ENCODE results near the gene PKNOX2.

PKNOX2 gene

GRCh38 chr11:125247431-125247830 is 82.9 kb downstream of the PKNOX2 start:
- DNase-seq, result no peak
- H3K4me3 Mint-ChIP-seq, result no peak overlapping the region
- ATAC-seq, result peak; percentile 33
- H3K4me1 Mint-ChIP-seq, result no peaks in the 10 kb centered on the region
- H3K27ac Mint-ChIP-seq, result no peak overlapping the region
- H3K9me3 Mint-ChIP-seq, result no peaks in the 10 kb centered on the region
- peaks cover 13% of the 10 kb centered on the region for H3K27me3 Mint-ChIP-seq

DNA sequence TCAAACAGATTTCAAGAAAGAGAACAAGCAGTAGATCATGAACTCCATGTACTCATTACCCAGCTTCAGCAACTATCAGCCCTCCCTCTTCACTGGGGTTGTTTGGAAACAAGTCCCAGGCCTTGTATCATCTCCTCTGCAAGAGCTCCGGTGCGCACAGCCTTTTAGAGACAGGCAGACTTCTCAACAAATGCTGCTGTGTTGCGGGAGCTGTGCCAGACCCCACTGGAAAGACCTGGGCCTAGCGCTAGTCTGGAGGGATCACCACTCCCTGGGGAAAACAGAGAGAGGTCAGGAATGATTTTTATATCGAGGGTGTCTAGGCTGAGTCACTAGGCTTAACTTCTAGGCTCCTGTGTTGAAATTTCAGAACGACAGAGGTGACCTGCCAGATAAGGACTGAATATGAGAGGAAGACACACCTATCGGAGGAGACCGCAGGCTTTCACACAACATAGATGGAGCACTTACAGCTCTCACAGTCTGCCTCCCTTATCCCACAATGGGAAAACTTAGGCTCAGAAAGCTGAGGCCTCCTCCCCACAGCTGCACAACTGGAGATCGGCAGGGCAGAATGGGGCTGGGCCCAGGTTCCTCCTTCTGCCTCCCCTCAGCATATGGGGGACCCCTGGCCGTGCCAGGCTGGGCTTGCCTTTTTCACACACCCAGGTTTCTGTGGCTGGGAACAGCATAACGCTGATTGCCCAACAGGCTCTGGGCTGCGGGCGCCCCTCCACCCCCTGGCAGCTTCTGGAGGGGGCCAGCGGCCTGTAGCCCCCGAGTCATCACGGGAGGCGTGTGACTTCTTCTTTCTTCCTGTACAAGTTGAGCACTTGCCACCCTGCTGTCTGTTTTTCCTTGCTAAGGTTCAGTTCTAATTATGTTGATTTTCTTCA is 86.0 kb downstream of the PKNOX2 start:
- H3K4me1 Mint-ChIP-seq, result no peaks in the 10 kb centered on the region
- DNase-seq (no peak), ATAC-seq (no peak)
- H3K27ac Mint-ChIP-seq, result no peak overlapping the region
- no peak overlapping the region for H3K4me3 Mint-ChIP-seq
- peaks cover 13% of the 10 kb centered on the region for H3K27me3 Mint-ChIP-seq
- H3K9me3 Mint-ChIP-seq, result no peaks in the 10 kb centered on the region

DNA sequence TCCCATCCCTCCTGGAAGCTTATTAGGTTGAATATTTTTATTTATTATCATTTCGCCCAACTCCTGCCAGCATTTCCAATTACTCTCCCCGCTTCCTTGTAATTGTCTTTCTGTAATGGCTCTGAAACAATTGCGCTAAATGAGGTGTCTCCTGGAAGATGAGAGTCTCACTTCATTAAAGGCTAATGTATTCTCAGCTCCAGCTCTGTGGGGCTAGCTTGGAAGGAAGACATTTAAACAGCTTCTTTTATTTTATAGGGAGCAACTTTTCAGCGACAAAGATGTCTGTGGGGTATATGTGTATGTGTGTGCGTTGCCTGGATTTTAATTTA is 86.6 kb downstream of the PKNOX2 start:
- ATAC-seq, result no peak
- Mint-ChIP-seq H3K4me1 (no peaks in the 10 kb centered on the region), H3K27me3 (peaks cover 13% of the 10 kb centered on the region), H3K9me3 (no peaks in the 10 kb centered on the region), H3K4me3 (no peak overlapping the region), H3K27ac (no peak overlapping the region)
- DNase-seq, result no peak

DNA sequence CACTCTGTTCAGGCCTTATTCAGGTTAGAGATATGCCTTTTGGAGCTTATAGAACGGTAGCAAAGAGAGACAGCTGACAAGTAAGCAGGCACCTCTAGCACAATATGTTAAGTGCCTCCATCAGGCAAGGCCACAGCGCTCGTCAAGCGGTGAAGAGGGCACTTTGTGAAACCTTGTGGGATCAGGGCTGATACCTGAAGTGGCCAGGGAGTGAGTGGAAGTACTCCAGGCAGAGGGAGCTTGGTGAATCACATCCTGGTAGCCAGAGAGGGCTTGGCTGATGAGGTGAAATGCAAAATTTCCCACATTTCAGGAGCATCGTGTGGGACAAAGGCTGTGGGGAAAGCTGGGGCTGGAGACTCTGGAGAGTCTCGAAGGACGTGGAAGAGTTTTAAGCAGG is 87.4 kb downstream of the PKNOX2 start:
- Mint-ChIP-seq H3K27me3 (peaks cover 15% of the 10 kb centered on the region), H3K4me3 (no peak overlapping the region), H3K27ac (no peak overlapping the region), H3K4me1 (no peaks in the 10 kb centered on the region), H3K9me3 (no peaks in the 10 kb centered on the region)
- ATAC-seq, result no peak
- DNase-seq, result no peak

- H3K27ac Mint-ChIP-seq, result no peak overlapping the region
- DNase-seq (no peak), ATAC-seq (no peak)
- peaks cover 7% of the 10 kb centered on the region for H3K27me3 Mint-ChIP-seq
- no peaks in the 10 kb centered on the region for H3K4me1 Mint-ChIP-seq
- H3K9me3 Mint-ChIP-seq, result no peaks in the 10 kb centered on the region
- H3K4me3 Mint-ChIP-seq, result no peak overlapping the region
These were observed 88.7 kb downstream of the PKNOX2 start for GRCh38 chr11:125253289-125253688.

DNA sequence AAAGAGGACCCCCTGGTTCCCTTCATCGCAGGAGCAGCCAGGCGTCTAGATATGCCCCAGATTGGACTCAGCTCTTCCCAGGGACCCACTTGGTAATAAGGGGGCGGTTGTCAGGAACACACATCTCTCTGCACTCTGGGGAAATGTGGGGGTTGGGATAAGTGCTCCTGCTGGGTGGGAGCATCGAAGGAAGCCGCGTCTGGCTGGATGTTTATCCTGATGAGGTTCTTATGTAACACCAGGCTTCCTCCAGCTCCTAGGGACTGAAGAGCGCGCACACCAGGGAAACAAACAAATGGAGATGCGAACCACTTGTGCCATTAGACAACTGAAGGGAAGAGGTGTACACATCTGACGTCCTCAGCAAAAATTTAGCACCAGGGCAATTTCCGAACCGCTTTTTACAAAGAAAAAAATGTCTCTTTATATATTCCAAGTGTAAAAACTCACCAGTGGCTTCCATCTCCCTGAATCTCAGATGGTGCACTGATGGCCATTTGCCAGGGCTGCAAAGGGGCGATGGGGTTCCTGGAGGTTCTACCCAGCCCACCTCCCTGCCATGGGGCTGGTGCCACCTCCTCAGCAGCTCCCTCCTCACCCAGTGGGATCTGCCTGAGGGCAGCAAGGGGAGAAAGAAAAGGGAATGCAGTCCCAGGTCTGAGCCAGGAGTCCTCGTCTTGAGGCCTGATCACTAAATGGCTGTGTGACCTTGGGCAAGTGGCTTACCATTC is 89.4 kb downstream of the PKNOX2 start:
- Mint-ChIP-seq H3K9me3 (no peaks in the 10 kb centered on the region), H3K4me3 (no peak overlapping the region), H3K27me3 (peaks cover 7% of the 10 kb centered on the region), H3K4me1 (no peaks in the 10 kb centered on the region), H3K27ac (no peak overlapping the region)
- no peak for DNase-seq
- no peak for ATAC-seq

DNA sequence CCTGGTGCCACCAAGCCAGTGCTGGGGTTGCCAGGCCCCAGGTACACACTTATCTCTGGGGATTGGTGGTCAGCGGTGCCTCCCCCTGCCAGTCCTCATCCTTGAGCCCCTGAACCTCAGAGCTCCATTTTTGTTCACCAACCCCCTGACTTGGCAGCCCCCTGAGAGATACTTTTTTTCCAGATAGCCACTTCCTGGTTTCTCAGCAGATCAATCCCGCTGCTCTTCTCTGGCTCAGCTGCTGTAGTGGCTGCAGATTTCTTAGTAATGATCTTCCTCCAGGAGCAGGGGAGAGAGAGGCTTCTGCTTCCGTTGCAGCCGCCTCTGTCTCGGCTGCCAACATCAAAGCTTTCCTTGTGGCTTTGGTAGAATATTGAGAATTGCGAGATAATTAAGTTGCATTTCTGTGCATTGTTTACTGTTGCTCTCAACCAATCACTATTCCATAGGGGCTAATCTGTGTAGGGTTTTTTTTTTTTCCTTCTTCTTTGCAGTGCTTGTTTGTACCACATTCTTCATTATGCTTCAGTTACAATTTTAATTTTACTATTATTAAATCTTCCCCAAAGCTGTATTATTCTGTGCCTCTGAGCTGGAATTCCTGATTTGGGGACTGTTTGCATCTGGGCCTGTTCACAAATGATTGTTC is 92.1 kb downstream of the PKNOX2 start:
- DNase-seq (no peak), ATAC-seq (no peak)
- no peaks in the 10 kb centered on the region for H3K9me3 Mint-ChIP-seq
- no peaks in the 10 kb centered on the region for H3K4me1 Mint-ChIP-seq
- peaks cover 15% of the 10 kb centered on the region for H3K27me3 Mint-ChIP-seq
- no peak overlapping the region for H3K4me3 Mint-ChIP-seq
- H3K27ac Mint-ChIP-seq, result no peak overlapping the region

DNA sequence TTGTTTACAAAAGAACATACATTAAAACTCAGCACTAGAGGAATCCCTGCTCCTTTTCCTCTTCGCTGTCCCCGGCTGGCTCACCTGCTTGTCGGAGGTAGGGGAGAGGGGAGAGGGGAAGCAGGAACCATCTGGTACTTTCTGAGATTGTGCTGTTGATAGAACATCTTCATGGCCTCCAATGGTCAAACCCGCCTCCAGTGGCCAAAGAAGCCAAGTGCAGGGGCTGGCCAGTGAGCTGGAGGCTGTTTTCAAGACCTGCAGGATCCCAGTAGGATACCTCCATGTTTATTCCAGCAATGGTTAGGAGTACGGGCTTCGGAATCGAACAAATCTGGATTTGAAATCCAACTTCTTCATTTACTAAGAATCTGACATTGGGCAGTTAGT is 92.6 kb downstream of the PKNOX2 start:
- ATAC-seq (no peak), DNase-seq (no peak)
- H3K27ac Mint-ChIP-seq, result no peak overlapping the region
- no peaks in the 10 kb centered on the region for H3K4me1 Mint-ChIP-seq
- no peak overlapping the region for H3K4me3 Mint-ChIP-seq
- H3K27me3 Mint-ChIP-seq, result peaks cover 20% of the 10 kb centered on the region
- no peaks in the 10 kb centered on the region for H3K9me3 Mint-ChIP-seq

DNA sequence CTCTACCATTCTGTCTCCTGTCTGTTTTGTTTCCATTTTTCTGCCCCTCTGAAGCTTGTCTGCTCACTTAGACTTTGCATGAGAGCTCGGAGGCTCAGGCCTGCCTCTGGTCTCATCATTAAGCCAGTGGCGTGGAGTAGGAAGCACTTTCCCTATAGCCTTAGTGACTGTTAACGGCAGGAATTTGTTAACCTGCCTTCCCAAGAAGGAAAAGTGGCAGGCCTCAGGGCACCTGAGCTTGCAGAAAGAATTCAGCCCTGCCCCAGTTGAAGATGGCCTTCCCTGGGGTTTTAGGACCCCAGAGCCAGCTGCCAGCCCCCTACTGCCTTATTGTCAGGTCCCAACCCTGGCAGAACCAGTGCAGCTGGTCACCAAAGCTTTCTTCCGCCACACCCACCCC is 93.2 kb downstream of the PKNOX2 start:
- Mint-ChIP-seq H3K9me3 (no peaks in the 10 kb centered on the region), H3K4me1 (peaks cover 3% of the 10 kb centered on the region), H3K27me3 (peaks cover 26% of the 10 kb centered on the region), H3K4me3 (no peak overlapping the region), H3K27ac (no peak overlapping the region)
- ATAC-seq (no peak), DNase-seq (no peak)

DNA sequence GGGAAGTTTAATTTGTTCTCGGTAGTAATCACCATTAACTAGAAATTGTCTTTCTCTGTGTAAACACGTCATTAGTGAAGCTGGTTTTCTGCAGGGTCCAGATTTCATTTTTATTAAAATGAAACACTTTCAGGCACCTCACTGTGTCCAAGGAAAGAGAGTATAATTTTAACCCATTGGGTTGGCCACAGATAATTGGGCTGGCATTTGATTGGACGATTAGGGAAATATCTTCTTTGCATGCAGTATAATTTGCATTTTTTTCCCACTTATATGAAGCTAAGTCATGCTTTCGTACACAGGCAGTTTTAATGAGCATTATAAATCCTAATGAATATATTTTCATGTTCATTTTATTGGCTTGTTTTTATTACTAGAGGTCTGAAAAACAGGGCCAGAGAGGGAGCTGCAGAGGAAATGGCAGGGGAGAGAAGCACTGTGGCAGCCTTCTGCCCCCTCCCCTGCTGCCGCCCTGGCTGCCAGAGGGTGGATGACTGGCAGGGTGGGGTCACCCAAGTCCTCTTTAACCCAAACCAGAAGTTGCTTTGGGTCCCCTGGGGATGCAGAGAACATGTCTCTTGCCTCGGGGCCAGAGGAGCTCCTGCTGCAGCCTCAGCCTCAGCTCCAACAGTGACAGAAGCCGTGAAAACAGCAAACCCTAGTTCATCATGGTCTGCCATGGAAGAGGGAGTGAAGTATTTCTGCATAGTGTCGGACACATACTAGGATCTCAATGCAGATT is 93.9 kb downstream of the PKNOX2 start:
- Mint-ChIP-seq H3K4me3 (no peak overlapping the region), H3K4me1 (peaks cover 10% of the 10 kb centered on the region), H3K27ac (no peak overlapping the region), H3K27me3 (peaks cover 33% of the 10 kb centered on the region), H3K9me3 (no peaks in the 10 kb centered on the region)
- DNase-seq (no peak), ATAC-seq (no peak)

DNA sequence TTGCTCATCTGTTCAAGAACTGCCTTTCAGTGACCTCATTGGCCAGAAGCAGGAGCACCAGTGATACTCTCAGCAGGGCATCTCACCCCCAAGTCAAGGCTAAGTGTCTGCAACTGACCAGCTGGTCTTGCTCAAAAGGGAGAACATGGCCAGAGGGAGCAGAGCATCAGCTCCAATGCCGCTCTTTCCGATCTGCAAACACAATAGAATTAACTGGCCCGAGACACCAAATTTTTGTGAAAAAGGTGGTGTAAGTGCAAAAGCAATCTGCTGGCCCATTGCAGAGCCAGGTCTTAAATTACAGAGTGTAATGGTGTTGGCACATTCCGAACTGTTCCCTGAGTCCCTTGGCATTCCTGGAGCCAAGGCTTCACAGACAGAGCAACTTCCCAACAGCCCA is 97.0 kb downstream of the PKNOX2 start:
- ATAC-seq (no peak), DNase-seq (no peak)
- Mint-ChIP-seq H3K27me3 (peaks cover 58% of the 10 kb centered on the region), H3K4me3 (no peak overlapping the region), H3K4me1 (peaks cover 10% of the 10 kb centered on the region), H3K27ac (no peak overlapping the region), H3K9me3 (no peaks in the 10 kb centered on the region)

DNA sequence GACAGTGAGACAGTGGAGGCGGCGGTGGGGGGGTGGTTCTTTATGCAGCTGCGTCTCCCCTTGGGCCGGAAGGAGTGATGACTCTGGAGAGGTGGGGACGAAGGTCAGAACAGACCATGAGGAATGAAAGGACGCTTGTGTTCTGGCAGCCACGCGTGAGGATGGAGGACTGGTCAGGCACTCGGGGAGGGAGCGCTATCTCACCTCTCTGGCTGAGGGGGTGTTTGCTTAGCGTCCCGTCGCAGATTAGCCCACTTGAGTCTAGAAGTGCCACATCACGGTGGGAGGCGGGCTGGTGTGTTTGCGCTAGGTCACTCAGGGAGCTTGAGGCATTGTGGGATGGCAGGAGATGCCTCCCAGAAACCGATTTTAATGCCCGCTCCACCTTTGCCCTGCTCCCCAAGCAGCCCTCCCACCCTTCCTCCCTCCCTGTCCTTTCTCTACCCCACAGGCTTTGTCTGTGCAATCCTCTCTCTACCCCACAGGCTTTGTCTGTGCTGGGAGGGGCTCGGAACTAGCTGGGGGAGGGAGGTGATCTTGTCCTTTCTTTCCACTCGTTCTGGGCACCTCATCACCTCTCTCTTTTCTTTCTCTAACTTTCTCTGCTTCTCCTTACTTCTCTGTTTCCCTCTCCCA is 97.8 kb downstream of the PKNOX2 start:
- DNase-seq (no peak), ATAC-seq (peak; percentile 15)
- Mint-ChIP-seq H3K9me3 (no peaks in the 10 kb centered on the region), H3K27ac (no peak overlapping the region), H3K27me3 (peaks cover 60% of the 10 kb centered on the region), H3K4me3 (no peak overlapping the region), H3K4me1 (peaks cover 10% of the 10 kb centered on the region)

DNA sequence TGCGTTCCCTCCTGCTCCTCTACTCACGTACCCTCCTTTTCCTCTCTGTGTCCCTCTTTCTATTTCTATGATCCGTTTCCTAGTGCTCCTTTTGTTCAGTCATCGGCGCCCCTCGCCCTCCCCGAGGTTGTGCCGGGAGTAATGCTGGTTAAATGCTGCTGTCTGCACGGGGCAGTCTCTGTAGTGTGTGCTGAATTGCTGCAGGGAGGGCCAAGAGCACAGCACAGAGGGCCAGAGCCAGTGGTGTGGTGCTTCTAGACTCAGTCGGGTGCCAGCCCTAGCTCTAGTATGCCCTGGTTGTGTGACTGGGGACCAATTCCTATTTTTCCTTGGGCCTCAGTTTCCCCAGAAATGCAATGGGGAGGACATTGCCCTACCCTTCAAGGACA is 98.3 kb downstream of the PKNOX2 start:
- Mint-ChIP-seq H3K4me1 (peaks cover 10% of the 10 kb centered on the region), H3K9me3 (no peaks in the 10 kb centered on the region), H3K27ac (no peak overlapping the region), H3K27me3 (peaks cover 65% of the 10 kb centered on the region), H3K4me3 (no peak overlapping the region)
- ATAC-seq (no peak), DNase-seq (no peak)

DNA sequence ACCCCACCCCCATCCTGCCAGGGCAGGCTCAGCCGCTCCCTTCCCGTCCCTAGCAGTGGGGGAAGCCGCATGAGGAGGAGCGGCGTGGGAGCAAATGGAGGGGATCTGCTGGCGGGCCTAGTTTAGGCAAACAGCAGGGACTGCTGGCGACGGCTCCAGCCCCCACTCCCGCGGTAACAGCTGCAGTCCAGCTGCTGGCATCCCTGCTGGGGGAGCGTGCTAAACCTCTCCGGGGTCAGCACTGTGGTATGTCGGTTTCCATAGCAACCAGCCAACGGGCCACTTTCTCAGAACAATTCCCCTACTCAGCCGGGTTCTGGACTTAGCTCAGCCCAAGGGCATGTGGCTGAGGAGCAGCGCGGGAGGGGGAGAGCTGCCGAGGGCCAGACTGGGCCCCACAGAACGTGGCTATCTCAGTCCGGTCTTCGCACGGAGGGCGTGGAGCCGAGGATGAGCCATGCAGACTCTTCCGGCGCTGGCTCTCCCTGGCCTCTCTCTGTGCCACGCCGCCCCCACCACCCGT is 98.8 kb downstream of the PKNOX2 start:
- DNase-seq (no peak), ATAC-seq (no peak)
- H3K27me3 Mint-ChIP-seq, result peaks cover 68% of the 10 kb centered on the region
- peaks cover 10% of the 10 kb centered on the region for H3K4me1 Mint-ChIP-seq
- H3K27ac Mint-ChIP-seq, result no peak overlapping the region
- no peak overlapping the region for H3K4me3 Mint-ChIP-seq
- no peaks in the 10 kb centered on the region for H3K9me3 Mint-ChIP-seq
